Stimulated activated CD8-positive, alpha-beta memory T cell treated with anti-CD3 and anti-CD28 coated beads, Interleukin-15, amount 100 ng/mL, for 4 hours (primary cell): Measurements from ENCODE around the gene GABRG3.

Source experiments
- DNase-seq, 2 donors: peaks; one replicate each; pipeline ENCODE4 v3.0.0-alpha.2; 2020; ENCODE audit warnings: low read depth in 2 of 2

The GABRG3 gene

DNA sequence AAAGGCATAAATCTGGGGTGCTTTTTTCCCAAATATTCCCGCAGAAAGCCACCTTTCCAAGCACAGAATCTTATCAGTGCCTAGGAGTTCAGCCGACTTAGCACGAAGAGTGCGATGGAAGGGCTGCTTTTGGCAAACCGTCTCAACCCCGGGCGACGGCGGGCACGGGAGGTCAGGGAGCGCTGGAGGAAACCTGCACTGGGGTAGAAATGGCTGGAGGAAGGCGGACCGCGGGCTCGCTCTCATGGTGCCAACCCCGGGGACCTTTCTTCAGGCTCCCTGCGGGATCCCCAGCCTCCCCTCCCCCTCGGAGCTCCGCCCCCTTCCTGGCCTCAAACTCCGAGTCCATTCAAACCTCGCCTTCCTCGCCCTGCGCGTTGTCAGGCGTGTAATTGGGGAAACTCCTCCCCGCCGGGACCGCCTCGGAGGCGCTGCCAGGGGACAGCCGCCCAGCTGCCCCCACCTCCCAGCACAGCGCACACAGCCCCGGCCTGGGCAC lies at the start of gene GABRG3:
Gene GABRG3, plus strand, starts transcription at position 470 of the 499 bp plus-strand sequence.
- no peak for DNase-seq

DNA sequence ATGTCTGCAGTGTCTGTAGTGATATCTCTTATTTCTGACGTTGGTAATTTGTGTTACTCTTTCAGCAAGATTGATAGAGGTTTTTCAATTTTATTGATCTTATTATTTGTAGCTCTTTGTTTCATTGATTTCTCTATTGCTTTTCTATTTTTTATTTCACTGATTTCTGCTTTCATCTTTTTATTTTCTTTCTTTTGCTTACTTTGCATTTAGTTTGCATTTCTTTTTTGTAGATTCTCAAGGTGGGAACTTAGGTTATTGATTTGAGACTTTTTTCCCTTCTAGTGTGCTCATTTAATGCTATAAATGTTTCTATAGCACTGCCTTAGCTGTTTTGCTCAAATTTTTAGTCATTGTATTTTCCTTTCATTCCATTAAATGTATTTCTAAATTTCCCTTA lies 49.5 kb upstream of the GABRG3 start:
- DNase-seq, result no peak

DNA sequence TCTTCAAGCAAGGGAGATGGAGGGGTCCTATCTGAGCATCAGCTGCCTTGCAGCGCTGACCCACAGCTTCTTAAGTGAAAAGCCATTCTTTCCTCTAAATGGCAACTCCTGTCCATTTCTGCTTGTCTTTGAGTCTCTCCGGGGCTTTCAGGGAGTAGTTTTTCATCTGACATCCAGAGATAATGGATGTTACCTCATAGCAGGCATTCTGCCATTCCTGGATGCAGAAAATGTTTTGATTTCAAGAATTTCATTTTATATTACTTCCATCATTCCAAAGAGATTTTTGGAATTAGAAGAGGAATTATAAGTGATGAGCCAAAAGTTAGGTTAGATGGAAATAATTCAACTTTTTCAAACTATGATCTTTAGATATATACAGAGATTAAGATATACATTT lies 44.9 kb upstream of the GABRG3 start:
- DNase-seq, result no peak

DNA sequence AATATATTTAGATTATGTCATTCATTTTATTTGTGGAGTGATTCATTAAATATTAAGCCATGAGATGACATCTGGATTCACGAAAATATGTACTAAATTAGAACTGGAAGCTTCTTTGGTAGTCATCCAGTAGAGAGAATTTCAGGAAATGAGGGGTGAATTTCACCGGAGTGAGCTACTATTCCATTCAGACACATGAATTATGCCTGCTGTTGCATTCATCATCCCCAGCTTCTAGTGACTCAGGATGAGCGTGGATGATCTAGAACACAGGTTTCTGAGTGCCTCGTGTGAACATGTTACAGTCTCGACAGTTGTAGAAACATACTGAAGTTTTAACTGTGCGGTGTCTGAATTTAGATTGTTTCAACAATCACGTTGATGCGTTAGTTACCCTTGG lies 42.9 kb upstream of the GABRG3 start:
- DNase-seq, result no peak

DNA sequence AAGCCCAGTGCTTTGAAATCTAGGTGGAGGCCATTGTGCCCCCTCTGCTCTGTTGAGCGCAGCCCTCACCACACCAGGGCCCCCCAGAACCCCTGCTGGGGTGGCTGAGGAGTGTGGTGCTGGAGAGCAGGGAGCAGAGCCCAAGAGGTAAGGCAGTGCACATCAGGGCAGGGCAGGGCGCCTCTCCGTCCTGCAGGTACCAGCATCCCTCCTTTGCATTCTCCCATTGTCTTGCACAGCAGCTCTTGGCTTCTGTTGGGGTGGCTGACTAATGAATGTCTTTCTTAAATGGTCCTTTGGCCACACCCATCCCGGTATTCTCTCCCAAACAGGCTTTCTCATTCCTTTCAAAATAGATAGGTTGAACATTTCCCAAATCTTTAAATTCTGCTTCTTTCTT lies 41.4 kb upstream of the GABRG3 start:
- no peak for DNase-seq

DNA sequence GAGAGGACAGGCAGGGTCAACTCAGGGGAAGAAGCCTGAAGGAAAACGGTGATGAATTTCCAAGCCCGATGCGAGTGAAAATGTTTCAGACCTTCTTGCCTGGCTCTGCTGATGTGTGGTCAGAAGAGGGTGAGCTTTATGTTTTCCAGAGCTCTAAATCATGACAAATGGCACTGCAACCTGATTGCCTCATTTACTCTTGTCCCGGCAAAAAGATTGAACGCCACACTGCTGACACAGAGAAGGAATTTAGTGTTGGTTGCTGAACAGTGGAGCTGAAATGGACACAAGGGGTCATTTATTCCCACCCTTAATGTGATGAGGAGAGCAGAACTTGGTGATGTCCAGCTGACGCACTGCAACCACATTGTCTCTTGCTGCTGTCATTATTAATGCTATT lies 36.1 kb upstream of the GABRG3 start:
- DNase-seq, result no peak

DNA sequence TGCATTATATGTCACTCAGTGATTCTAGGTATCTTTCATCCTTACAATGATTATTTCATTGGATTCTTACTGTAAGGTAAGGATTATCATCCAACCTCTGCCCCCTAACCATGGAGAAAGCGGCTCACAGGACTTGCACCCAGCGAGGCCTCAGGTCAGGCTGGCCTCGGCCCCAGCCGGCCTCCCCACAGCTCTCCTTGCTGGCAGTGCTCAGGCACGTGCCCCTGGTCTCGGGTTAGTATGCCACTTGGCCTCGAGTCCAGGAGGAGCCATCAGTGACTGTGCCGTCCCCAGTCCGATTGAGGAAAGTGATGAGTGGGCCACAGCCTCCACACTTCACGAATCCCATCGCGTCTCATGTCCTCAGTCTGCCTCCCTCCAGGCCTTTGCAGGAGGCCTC lies 35.7 kb upstream of the GABRG3 start:
- DNase-seq, result no peak

DNA sequence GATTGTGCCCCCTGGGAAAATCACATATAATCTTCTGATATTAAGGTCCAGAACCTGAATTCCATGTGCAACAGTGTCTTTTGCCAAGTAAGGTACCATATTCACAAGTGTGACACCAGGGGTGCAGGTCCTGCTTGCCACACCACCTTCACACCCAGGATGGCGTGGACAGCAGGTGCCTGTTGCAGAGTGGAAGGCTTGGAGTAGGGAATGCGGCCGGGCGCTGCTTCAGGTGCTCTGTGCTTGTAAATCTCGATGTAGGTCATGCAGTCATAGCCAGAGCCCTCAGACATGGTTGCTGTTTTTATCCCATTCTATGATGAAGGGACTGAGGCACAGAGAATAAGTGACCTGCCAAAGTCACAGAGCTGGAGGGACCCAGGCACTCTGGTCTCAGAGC lies 34.5 kb upstream of the GABRG3 start:
- DNase-seq, result no peak

DNA sequence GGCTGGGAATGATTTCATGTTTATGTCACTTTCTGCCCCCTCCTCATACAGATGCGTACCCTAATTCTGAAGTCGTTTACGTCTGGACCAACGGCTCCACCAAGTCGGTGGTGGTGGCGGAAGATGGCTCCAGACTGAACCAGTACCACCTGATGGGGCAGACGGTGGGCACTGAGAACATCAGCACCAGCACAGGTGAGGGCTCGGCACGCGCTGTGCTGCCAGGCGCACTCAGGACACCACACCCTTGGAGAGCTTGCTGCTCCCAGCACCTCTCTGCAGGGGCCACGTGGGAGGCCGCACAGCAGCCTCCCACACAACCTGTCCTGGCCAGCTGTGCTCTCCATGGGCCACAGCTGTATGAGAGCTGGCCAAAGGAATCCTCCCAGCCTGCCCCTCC lies 33.8 kb upstream of the GABRG3 start:
- no peak for DNase-seq

DNA sequence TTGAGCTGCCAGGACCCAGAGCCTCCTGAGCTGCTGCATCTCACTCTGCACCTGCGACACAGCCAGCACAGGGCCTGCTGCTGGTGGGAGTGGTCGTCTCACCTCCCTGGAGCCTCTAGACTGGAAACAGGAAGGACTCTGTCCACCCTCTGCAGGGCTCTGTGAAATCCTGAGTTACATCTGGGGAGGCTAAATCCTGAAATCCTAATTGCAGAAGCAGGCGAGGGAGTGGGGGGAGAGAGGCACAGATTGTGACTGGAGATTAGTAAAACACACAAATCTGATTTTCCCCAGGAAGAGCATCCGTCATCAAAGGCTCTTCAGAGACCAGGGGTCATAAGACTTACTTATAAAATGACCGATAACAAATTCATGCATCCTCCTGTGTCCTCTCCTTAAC lies 31.6 kb upstream of the GABRG3 start:
- no peak for DNase-seq

DNA sequence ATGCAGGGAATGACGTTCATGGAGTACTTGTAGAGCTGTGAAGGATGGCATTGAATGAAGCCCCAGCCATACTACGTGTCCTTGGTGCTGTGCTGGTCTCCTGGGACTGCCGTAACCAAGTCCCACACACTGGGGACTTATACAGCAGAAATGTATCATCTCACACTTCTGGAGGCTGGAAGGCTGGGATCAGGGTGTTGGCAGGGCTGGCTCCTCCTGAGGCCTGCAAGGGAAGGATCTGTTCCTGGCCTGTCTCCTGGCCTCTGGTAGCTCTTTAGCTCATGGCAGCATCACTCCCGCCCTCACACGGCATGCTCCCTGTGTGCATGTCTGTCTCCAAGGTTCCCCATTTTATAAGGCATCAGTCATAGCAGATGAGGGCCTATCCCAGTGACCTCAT lies 29.5 kb upstream of the GABRG3 start:
- no peak for DNase-seq

DNA sequence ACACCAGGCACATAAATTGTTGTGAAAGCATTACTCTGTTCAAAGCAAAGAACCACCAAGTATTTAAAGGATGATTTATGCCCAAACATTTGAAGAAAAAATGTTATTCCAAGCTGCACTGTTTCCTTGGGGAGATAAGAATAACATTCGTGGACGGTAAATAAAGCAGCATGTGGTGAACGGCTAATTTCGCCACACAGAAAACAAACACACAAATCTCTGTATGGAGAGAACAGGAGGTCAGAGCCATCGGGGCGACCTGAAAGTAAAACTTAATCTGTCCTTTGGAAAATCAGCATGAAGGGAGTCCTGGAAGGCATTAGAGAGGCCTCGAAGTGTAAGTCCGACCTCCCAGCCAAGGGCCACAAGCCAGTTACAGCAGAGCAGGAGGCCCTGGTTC lies 27.1 kb upstream of the GABRG3 start:
- DNase-seq, result no peak

DNA sequence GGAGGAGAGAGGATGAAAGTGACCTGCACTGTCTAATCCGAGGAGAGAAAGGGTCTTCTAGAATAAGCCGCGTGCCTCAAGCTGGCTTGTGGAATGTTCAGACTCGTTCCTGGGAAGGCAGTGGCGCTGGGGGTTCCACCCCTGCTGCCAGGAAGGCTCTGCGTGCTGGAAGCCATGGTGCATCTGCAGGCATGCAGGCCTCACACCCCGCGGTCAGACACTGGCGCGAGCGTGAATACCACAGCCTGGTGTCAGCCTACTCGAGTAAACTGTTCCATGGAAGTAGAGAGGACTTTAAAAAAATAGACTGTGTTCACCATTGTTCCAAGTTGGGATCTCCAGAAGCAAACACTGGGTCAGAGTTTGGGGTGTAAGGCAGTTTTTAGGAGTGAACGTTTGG lies 25.9 kb upstream of the GABRG3 start:
- DNase-seq, result no peak

DNA sequence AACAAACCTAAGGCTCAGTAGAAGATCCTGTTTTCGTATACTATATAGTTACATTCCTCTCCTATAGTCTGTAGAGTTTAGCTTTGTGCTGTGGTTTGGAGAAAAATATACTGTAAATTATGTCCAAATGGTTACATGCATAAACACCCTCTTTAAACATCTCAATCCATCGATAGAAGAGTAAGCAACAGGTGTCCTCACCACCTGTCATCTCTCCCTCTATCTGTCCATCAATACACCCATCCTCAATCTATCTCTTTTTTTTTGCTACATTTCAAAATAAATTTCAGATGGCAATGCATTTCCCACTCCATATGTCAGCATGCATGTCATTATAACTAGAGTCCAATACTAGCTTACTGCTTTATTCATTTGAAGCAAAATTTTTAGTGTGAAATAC lies 21.0 kb upstream of the GABRG3 start:
- DNase-seq, result no peak

DNA sequence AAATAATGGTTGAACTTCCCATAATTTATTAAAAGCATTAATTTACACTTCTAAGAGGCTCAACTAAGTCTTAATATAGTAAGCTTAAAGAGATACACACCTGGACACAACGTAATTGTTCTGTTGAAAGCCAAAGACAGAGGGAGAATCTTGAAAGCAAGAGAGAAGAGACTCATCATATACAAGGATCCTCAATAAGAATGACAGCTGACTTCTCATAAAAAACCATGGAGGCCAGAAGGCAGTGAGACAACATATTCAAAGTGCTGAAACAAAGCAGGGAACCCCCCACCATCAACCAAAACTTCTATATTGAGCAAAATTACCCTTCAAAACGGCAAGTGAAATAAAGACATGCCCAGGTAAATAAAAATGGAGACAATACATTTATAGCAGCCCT lies 16.6 kb upstream of the GABRG3 start:
- DNase-seq, result no peak

DNA sequence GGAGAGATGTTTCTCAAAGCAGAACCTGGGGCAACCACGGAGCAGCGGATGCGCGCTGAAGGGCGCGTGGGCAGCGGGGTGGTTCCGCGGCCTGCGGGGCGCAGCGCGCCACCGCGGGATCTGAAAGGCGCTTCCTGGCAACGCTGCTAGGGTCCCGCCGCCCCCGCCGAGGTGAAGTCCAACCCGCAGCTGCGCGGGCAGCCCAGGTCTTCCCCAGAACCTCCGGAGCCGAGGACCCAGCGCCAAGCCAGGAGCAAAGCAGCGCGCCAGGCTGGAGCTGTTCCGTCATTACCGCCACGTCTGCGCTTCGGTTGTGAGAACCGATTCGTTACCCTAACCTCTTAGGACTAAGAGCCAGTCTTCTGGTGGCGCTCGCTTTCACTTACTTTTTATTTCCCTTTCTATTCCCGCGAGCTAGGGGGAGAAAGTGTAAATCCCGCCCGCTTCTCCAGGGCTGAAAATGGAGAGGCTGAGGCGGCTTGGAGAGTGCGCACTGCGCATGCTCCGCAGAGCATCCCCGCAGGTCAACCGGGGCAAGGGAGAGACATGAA lies 3.2 kb upstream of the GABRG3 start:
- no peak for DNase-seq

DNA sequence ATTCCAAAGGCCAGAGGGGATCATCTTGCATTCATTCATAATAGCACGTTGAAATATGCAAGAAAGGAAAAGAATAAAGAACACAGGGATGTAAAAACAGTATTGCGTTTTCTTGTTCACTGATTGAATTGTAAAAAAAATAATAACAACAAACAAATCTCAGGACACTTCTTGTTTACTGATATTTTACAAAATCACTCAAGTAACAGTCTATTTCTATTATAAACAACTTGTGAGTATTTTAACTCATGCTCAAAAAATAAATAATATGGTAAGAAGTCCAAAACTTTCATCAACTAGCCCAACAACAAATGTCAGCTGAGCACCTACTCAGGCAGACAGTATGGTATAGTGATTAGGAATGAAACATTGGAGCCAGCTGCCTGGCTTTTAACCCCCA lies 2.2 kb upstream of the GABRG3 start:
- no peak for DNase-seq

DNA sequence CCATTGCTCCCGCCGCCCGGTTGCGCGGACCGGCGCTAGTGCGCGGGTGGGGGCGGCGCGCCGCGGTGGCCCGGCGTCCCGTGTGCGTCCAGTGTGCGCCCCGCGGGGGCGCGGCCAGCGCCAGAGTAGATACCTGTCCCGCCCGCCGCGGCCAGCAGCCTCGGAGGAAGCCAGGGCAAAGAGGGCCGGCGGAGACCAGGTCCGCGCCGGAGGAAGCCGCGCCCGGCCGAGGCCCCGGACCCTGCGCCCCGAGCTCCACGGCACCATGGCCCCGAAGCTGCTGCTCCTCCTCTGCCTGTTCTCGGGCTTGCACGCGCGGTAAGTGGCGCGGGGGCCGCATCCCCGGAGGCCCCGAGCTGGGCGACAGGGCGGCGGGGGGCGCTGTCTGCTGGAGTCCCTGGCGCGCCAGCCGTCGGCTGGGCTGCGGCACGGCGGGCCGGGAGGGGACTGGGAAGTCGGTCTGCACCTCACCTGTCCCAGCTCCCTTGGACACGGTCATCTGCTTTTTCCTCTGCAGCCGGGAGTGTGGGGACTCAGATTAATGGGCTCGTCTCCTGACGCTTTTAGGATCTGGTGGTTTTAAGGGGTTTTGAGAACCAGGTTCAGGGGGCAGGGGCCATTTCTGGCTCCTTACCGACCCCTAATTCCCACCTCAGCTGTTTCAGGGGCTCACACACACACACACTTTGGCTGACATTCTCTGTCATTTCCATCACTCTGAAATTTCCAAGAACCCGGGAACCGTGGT lies 464 bp downstream of the GABRG3 start:
- DNase-seq, result no peak

DNA sequence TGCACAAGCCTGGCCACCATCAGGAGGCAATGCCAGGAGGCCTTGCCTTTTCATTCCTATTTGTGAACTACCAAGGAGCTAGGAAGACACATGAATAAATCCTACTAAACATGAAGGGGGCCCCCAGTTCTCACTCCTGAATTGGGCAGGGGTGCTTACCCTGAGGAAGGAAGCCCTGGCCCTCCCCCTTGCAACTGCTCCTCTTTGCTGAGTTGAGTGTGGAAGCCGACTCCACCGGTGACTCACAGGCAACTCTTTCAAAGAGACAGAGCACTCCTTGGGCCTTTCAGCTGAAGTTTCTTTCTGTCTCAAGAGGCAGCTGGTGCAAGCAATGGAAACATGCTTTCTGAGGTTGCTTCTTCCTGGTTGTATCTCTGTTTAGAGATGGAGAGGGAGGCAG lies 1.7 kb downstream of the GABRG3 start:
- DNase-seq, result no peak

DNA sequence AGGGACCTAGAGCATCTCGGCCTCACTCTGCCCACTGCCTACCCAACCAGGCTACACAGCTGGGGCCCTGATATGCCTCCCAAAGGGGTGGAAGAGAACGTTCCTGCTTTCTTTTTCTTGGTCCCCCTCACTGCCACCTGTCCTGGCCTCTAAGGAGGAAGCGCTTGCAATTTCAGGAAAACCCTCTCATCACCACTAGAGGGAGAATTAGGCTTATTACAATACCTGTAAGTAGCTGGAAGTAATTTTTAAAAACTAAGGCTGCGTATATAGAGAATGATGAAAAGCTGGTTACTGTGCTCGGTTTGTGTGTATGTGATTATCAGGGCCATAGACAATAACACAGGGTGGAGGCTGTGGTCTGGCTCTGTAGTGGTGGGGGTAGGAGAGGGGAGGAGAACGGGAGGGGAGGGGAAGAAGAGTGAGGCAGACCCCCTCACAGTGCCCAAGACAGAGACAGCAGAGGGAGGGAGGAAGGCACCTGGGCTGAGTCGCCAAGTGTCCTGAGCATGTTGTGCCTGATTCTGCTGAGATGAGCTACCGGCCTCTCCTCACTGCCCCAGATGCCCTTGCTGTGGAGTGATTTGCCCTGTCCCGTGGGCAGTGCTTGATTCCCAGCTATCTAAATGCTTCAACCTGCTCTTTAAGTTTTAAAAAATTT lies 3.3 kb downstream of the GABRG3 start:
- DNase-seq, result no peak

DNA sequence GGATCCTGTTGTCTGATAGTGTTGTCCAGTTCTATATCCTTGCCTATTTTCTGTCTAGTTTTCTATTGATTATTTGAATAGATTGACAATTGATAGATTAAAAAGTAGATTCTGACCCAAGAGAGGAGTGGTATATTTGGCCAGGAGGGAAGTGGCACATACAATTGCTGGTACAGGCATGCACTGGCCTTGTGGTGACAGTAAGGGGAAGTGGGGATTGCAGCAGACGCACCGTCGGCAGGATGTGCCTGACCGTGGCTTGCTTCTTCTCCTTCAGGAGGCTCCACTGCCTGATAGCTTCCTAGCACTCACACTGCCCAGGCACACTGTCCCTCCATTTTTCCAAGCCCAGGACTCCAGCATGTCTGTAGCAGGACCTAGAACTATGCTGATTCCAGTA lies 10.5 kb downstream of the GABRG3 start:
- no peak for DNase-seq

DNA sequence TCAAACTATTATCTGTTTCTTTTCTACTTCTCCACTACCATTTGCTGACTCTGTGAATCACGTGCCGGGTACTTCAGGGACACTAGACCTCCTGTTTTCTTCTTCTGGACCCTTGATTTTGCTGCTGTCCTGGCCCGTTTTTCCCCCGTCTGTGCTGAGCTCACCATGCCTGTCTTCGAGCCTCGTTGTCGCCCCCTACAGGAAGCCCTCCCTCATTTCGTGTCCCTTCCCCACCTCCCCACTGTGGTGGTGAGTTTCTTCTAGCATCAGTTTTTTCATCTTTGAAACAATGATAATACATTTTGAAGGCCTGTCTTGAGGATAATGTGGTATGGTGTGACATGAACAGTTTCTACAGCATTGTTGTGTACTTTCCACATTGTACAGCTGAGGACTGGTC lies 12.8 kb downstream of the GABRG3 start:
- DNase-seq, result no peak

DNA sequence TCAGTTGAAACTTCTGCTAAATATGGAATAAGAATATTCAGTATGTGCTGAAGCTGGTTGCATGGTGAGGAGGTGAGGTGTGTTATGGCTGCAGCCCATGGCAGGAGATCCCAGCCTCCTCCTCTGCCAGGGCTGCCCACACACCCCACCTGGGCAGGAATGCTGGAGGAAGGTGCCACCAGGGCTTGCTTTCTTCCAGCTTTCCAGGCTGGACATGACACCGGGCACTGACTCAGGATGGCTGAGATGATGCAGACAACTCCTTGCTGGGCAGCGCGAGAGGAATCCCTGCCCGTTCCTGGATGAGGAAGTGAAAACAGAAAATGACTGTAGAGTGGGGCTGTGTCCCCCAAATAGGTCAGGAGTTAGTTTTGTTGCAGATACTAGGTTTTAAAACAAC lies 14.1 kb downstream of the GABRG3 start:
- DNase-seq, result no peak
